KMS-11 (cell line): ENCODE measurements around the gene SOCS1.
"Not testable (repeated sequence)": the region's sequence is repeated elsewhere in the genome, so short reads cannot be mapped to it uniquely, and the experiment has no call there.

Experiments
- H2AFZ ChIP-seq: fragments of 200-600 bp; sonication (generic); 2 replicates; pipeline ENCODE4 v1.6.1; 2016; ENCODE audit warnings: antibody characterized with exemption, mixed run types, low read depth
- H3K27ac ChIP-seq: fragments of 200-600 bp; sonication (generic); 2 replicates; pipeline ENCODE4 v1.6.1; 2016; ENCODE audit warnings: mild to moderate bottlenecking, mixed run types
- H3K27me3 ChIP-seq: fragments of 200-600 bp; sonication (generic); 2 replicates; pipeline ENCODE4 v1.6.1; 2017; ENCODE audit warnings: mild to moderate bottlenecking, low read depth, mixed run types, moderate library complexity; ENCODE audit not compliant: insufficient read depth
- H3K36me3 ChIP-seq: fragments of 200-600 bp; sonication (generic); 2 replicates; pipeline ENCODE4 v1.6.1; 2017; ENCODE audit warnings: mild to moderate bottlenecking, mixed run types; ENCODE audit not compliant: insufficient read depth
- H3K4me1 ChIP-seq: fragments of 200-600 bp; sonication (generic); 2 replicates; pipeline ENCODE4 v1.6.1; 2016; ENCODE audit warnings: mild to moderate bottlenecking, low read depth, mixed run types; ENCODE audit not compliant: poor library complexity, severe bottlenecking
- H3K4me2 ChIP-seq: fragments of 200-600 bp; sonication (generic); 2 replicates; pipeline ENCODE4 v1.7.0; 2016; ENCODE audit warnings: mild to moderate bottlenecking, mixed run types
- H3K4me3 ChIP-seq: fragments of 200-600 bp; sonication (generic); IDR thresholded peaks from 2 replicates; pipeline ENCODE4 v1.6.1; 2017; ENCODE audit warnings: low read depth, low read length, mixed read lengths; ENCODE audit not compliant: insufficient read depth
- H3K79me2 ChIP-seq: fragments of 200-600 bp; sonication (generic); 2 replicates; pipeline ENCODE4 v1.6.1; 2016; ENCODE audit warnings: low read depth, mixed run types; ENCODE audit not compliant: insufficient read depth
- H3K9ac ChIP-seq: fragments of 200-600 bp; sonication (generic); 2 replicates; pipeline ENCODE4 v1.6.1; 2016; ENCODE audit warnings: mild to moderate bottlenecking, mixed run types
- H4K20me1 ChIP-seq: fragments of 200-600 bp; sonication (generic); 2 replicates; pipeline ENCODE4 v1.6.1; 2016; ENCODE audit warnings: mild to moderate bottlenecking, mixed run types; ENCODE audit not compliant: insufficient read depth
- TF ChIP-seq, protein P1 (sequence below): fragments of 200-600 bp; sonication (generic); conservative IDR thresholded peaks from 2 replicates; pipeline ENCODE4 v1.6.1; 2017; ENCODE audit warnings: low read depth, mild to moderate bottlenecking, antibody characterized with exemption, low read length, moderate library complexity, mixed read lengths

SOCS1 gene

GRCh38 chr16:11301645-11302501, 45.9 kb upstream of the SOCS1 start:
- H2AFZ ChIP-seq, result no peak overlapping the region
- peaks cover 16% of the 10 kb centered on the region; the same call in 1 of the 2 replicates for H3K27me3 ChIP-seq
- no peaks in the 10 kb centered on the region for H3K36me3 ChIP-seq
- H3K79me2 ChIP-seq, result no peaks in the 10 kb centered on the region
- TF ChIP-seq, protein P1, sequence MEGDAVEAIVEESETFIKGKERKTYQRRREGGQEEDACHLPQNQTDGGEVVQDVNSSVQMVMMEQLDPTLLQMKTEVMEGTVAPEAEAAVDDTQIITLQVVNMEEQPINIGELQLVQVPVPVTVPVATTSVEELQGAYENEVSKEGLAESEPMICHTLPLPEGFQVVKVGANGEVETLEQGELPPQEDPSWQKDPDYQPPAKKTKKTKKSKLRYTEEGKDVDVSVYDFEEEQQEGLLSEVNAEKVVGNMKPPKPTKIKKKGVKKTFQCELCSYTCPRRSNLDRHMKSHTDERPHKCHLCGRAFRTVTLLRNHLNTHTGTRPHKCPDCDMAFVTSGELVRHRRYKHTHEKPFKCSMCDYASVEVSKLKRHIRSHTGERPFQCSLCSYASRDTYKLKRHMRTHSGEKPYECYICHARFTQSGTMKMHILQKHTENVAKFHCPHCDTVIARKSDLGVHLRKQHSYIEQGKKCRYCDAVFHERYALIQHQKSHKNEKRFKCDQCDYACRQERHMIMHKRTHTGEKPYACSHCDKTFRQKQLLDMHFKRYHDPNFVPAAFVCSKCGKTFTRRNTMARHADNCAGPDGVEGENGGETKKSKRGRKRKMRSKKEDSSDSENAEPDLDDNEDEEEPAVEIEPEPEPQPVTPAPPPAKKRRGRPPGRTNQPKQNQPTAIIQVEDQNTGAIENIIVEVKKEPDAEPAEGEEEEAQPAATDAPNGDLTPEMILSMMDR, result no peak
- no peak overlapping the region for H3K9ac ChIP-seq
- H3K4me1 ChIP-seq, result peaks cover 45% of the 10 kb centered on the region
- no peak overlapping the region; the same call in 1 of the 2 replicates for H3K4me2 ChIP-seq
- H3K4me3 ChIP-seq, result no peak overlapping the region
- no peaks in the 10 kb centered on the region for H4K20me1 ChIP-seq
- H3K27ac ChIP-seq, result no peak overlapping the region

GRCh38 chr16:11300560-11300892, 44.5 kb upstream of the SOCS1 start:
- Histone ChIP-seq H3K79me2 (no peaks in the 10 kb centered on the region), H2AFZ (no peak overlapping the region), H3K4me2 (no peak overlapping the region), H3K36me3 (no peaks in the 10 kb centered on the region), H3K27me3 (peaks cover 29% of the 10 kb centered on the region), H3K4me1 (peaks cover 51% of the 10 kb centered on the region), H4K20me1 (no peaks in the 10 kb centered on the region), H3K4me3 (no peak overlapping the region), H3K27ac (no peak overlapping the region), H3K9ac (no peak overlapping the region)
- TF ChIP-seq, protein P1, result no peak

DNA sequence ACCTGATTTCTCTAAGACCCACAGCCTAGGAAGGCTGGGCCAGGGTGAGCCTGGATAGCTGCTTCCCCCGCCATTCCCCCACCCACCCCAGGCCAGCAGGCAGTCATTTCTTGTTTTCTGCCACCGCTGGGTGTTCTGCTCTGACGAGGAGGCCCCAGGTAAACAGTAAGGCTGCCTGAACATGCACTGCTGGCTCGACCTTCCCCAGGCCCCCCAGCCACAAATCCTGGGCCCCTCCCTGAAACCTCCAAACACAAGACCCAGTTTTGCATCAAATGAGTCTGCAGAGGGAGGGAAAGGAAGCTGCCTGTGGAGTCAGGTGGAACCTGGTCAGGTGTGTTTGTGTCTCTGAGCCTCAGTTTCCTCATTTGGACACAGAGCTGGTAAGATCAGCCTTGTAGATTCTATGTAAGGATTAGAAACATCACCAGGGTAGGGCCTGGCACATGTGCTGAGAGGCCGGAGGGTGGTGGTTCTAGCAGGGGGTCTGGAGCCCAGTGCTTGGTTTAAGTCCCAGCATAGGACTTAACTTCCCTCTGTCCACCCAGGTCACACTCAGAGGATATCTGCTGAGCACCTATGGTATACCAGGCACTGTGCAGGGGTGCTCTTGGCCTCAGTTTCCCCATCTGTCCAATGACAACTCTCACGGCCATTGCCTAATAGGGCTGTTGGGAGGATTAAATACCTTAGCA, 44.0 kb upstream of the SOCS1 start:
- H4K20me1 ChIP-seq, result no peaks in the 10 kb centered on the region
- peaks cover 51% of the 10 kb centered on the region for H3K4me1 ChIP-seq
- H3K4me2 ChIP-seq, result no peak overlapping the region
- no peak overlapping the region for H3K9ac ChIP-seq
- H3K36me3 ChIP-seq, result no peaks in the 10 kb centered on the region
- H3K79me2 ChIP-seq, result no peaks in the 10 kb centered on the region
- H3K27ac ChIP-seq, result no peak overlapping the region
- no peak overlapping the region for H3K4me3 ChIP-seq
- no peak overlapping the region for H2AFZ ChIP-seq
- TF ChIP-seq, protein P1, result no peak
- peaks cover 35% of the 10 kb centered on the region for H3K27me3 ChIP-seq

GRCh38 chr16:11298950-11299547, 43.0 kb upstream of the SOCS1 start:
- peaks cover 51% of the 10 kb centered on the region for H3K4me1 ChIP-seq
- not testable (repeated sequence) for H3K9ac ChIP-seq

More at GRCh38 chr16:11298950-11299547, 43.0 kb upstream of the SOCS1 start:
- not testable (repeated sequence) for H3K4me3 ChIP-seq, H3K79me2 ChIP-seq, H3K27ac ChIP-seq, H3K4me2 ChIP-seq, H2AFZ ChIP-seq, H4K20me1 ChIP-seq, H3K36me3 ChIP-seq
- H3K27me3 ChIP-seq, result peaks cover 42% of the 10 kb centered on the region
